Trophoblast cell (in vitro differentiated cells and primary cell): ENCODE results near the gene SYT1.

Experiments
- DNase-seq, 2 donors: peaks; one replicate each; pipeline ENCODE4 v3.0.0-alpha.2; 2016
- H2AFZ ChIP-seq: 2 replicates; pipeline ENCODE4 v1.6.1; 2013; ENCODE audit warnings: low read length, moderate library complexity, mild to moderate bottlenecking; ENCODE audit not compliant: insufficient read depth, poor library complexity
- H2AK5ac ChIP-seq: 2 replicates; pipeline ENCODE4 v1.6.1; 2013; ENCODE audit warnings: mild to moderate bottlenecking, low read length
- H2BK120ac ChIP-seq: 2 replicates; pipeline ENCODE4 v1.6.1; 2013; ENCODE audit warnings: low read length, mild to moderate bottlenecking, moderate library complexity; ENCODE audit not compliant: insufficient read depth, poor library complexity
- H2BK12ac ChIP-seq: 2 replicates; pipeline ENCODE4 v1.6.1; 2013; ENCODE audit warnings: mild to moderate bottlenecking, low read length, moderate library complexity
- H2BK5ac ChIP-seq: 2 replicates; pipeline ENCODE4 v1.6.1; 2013; ENCODE audit warnings: low read length, low read depth, moderate library complexity, mild to moderate bottlenecking; ENCODE audit not compliant: poor library complexity
- H3K14ac ChIP-seq: 2 replicates; pipeline ENCODE4 v1.6.1; 2013; ENCODE audit warnings: mild to moderate bottlenecking, low read length
- H3K18ac ChIP-seq: 2 replicates; pipeline ENCODE4 v1.6.1; 2013; ENCODE audit warnings: mild to moderate bottlenecking, low read length
- H3K23ac ChIP-seq: 2 replicates; pipeline ENCODE4 v1.6.1; 2013; ENCODE audit warnings: low read length
- H3K27ac ChIP-seq: 2 replicates; pipeline ENCODE4 v1.5.1; 2013; ENCODE audit warnings: low read depth, mild to moderate bottlenecking, inconsistent platforms, low read length, moderate library complexity
- H3K27me3 ChIP-seq: 2 replicates; pipeline ENCODE4 v1.6.1; 2013; ENCODE audit warnings: inconsistent platforms, mild to moderate bottlenecking, low read length, moderate library complexity; ENCODE audit not compliant: insufficient read depth
- H3K36me3 ChIP-seq, 2 experiments: 1 replicate in 1 of 2; 2 replicates in 1 of 2; pipeline ENCODE4 v1.6.1; 2013; ENCODE audit warnings: low read length in 2 of 2, mild to moderate bottlenecking in 2 of 2, moderate library complexity in 1 of 2; ENCODE audit not compliant: insufficient read depth in 2 of 2, control insufficient read depth in 1 of 2
- H3K4ac ChIP-seq: 2 replicates; pipeline ENCODE4 v1.6.1; 2013; ENCODE audit warnings: low read depth, mild to moderate bottlenecking, low read length, moderate library complexity
- H3K4me1 ChIP-seq, 2 experiments: 1 replicate in 1 of 2; 2 replicates in 1 of 2; pipeline ENCODE4 v1.6.1; 2013; ENCODE audit warnings: low read length in 2 of 2, mild to moderate bottlenecking in 2 of 2, moderate library complexity in 1 of 2; ENCODE audit not compliant: insufficient read depth in 2 of 2, control insufficient read depth in 1 of 2
- H3K4me2 ChIP-seq: 2 replicates; pipeline ENCODE4 v1.6.1; 2013; ENCODE audit warnings: inconsistent platforms, mild to moderate bottlenecking, low read length, moderate library complexity
- H3K4me3 ChIP-seq: 2 replicates; pipeline ENCODE4 v1.5.1; 2013; ENCODE audit warnings: mild to moderate bottlenecking, low read depth, low read length, inconsistent platforms
- H3K79me1 ChIP-seq: one replicate; pipeline ENCODE4 v1.6.1; 2013; ENCODE audit warnings: low read length
- H3K79me2 ChIP-seq: 2 replicates; pipeline ENCODE4 v1.6.1; 2013; ENCODE audit warnings: low read length, mild to moderate bottlenecking; ENCODE audit not compliant: control insufficient read depth, insufficient read depth, poor library complexity
- H3K9ac ChIP-seq: 2 replicates; pipeline ENCODE4 v1.6.1; 2013; ENCODE audit warnings: mild to moderate bottlenecking, low read length
- H3K9me3 ChIP-seq: 2 replicates; pipeline ENCODE4 v1.6.1; 2013; ENCODE audit warnings: low read depth, mild to moderate bottlenecking, control low read depth, inconsistent platforms, low read length; ENCODE audit not compliant: insufficient read depth
- H4K12ac ChIP-seq: 2 replicates; pipeline ENCODE4 v1.6.1; 2013; ENCODE audit warnings: low read depth, mild to moderate bottlenecking, low read length, moderate library complexity
- H4K8ac ChIP-seq: 2 replicates; pipeline ENCODE4 v1.6.1; 2013; ENCODE audit warnings: low read depth, mild to moderate bottlenecking, low read length, moderate library complexity
- H4K91ac ChIP-seq: one replicate; pipeline ENCODE4 v1.6.1; 2013; ENCODE audit warnings: low read depth, mild to moderate bottlenecking, low read length, moderate library complexity
- WGBS: extraction: QIAGEN DNeasy Blood & Tissue Kit; methylation state at CpG from one replicate; pipeline ENCODE4 v1.1.7; 2013; ENCODE audit warnings: missing lambda C conversion rate; ENCODE audit not compliant: insufficient read length, insufficient coverage; ENCODE audit errors: extremely low coverage; 5-methylcytosine and 5-hydroxymethylcytosine counted together

The SYT1 gene

GRCh38 chr12:79247494-79247893, 382.9 kb downstream of the SYT1 start:
- DNase-seq = no peak
- WGBS = no CpG with 5 or more reads among the region's 2 CpGs

GRCh38 chr12:79250186-79250585, 385.6 kb downstream of the SYT1 start:
- H2BK5ac ChIP-seq = no peak overlapping the region
- no peak overlapping the region for H2AK5ac ChIP-seq
- H3K27me3 ChIP-seq = no peaks in the 10 kb centered on the region
- H3K9me3 ChIP-seq = no peaks in the 10 kb centered on the region
- no peak overlapping the region for H3K23ac ChIP-seq
- no peaks in the 10 kb centered on the region for H3K79me1 ChIP-seq
- no peak overlapping the region for H3K27ac ChIP-seq
- no peak overlapping the region for H2AFZ ChIP-seq
- no peaks in the 10 kb centered on the region for H3K36me3 ChIP-seq
- H3K4me2 ChIP-seq = no peak overlapping the region
- H4K91ac ChIP-seq = no peak overlapping the region
- no peak overlapping the region for H4K8ac ChIP-seq
- H3K14ac ChIP-seq = no peak overlapping the region
- no peaks in the 10 kb centered on the region for H3K4me1 ChIP-seq
- H3K4ac ChIP-seq = no peak overlapping the region
- no peak overlapping the region for H2BK120ac ChIP-seq
- H3K4me3 ChIP-seq = no peak overlapping the region
- DNase-seq = no peak
- no CpG with 5 or more reads among the region's 4 CpGs for WGBS
- H3K18ac ChIP-seq = no peak overlapping the region
- H4K12ac ChIP-seq = no peak overlapping the region
- H2BK12ac ChIP-seq = no peak overlapping the region
- no peak overlapping the region for H3K9ac ChIP-seq
- H3K79me2 ChIP-seq = no peaks in the 10 kb centered on the region

More at GRCh38 chr12:79247494-79247893, 382.9 kb downstream of the SYT1 start:
- H3K4me3 ChIP-seq = no peak overlapping the region
- H3K14ac ChIP-seq = no peak overlapping the region
- H3K36me3 ChIP-seq = no peaks in the 10 kb centered on the region
- H3K4ac ChIP-seq = no peak overlapping the region
- H2BK5ac ChIP-seq = no peak overlapping the region
- H2BK120ac ChIP-seq = no peak overlapping the region
- H3K4me1 ChIP-seq = no peaks in the 10 kb centered on the region
- H4K8ac ChIP-seq = no peak overlapping the region
- H3K27ac ChIP-seq = no peak overlapping the region
- no peak overlapping the region for H4K12ac ChIP-seq
- H3K9me3 ChIP-seq = no peaks in the 10 kb centered on the region
- no peak overlapping the region for H3K23ac ChIP-seq
- no peak overlapping the region for H2AFZ ChIP-seq
- H2BK12ac ChIP-seq = no peak overlapping the region
- no peak overlapping the region for H4K91ac ChIP-seq
- H3K27me3 ChIP-seq = no peaks in the 10 kb centered on the region
- H3K79me1 ChIP-seq = no peaks in the 10 kb centered on the region
- H3K79me2 ChIP-seq = no peaks in the 10 kb centered on the region
- H3K4me2 ChIP-seq = no peak overlapping the region
- no peak overlapping the region for H2AK5ac ChIP-seq
- H3K9ac ChIP-seq = no peak overlapping the region
- H3K18ac ChIP-seq = no peak overlapping the region

- no peak overlapping the region for H4K12ac ChIP-seq
- H3K79me2 ChIP-seq = no peaks in the 10 kb centered on the region
- no peak overlapping the region for H3K18ac ChIP-seq
- no peak overlapping the region for H2BK5ac ChIP-seq
- H3K4me2 ChIP-seq = no peak overlapping the region
- no peak overlapping the region for H3K23ac ChIP-seq
- H3K9ac ChIP-seq = no peak overlapping the region
- no peaks in the 10 kb centered on the region for H3K27me3 ChIP-seq
- H4K8ac ChIP-seq = no peak overlapping the region
- no peak overlapping the region for H3K14ac ChIP-seq
- H2BK12ac ChIP-seq = no peak overlapping the region
- no peak overlapping the region for H2AK5ac ChIP-seq
- no peak overlapping the region for H2BK120ac ChIP-seq
- no peaks in the 10 kb centered on the region for H3K4me1 ChIP-seq
- DNase-seq = no peak
- H3K36me3 ChIP-seq = no peaks in the 10 kb centered on the region
- H3K9me3 ChIP-seq = no peaks in the 10 kb centered on the region
- no peak overlapping the region for H2AFZ ChIP-seq
- H3K4ac ChIP-seq = no peak overlapping the region
- H3K4me3 ChIP-seq = no peak overlapping the region
- H3K27ac ChIP-seq = no peak overlapping the region
- no CpG with 5 or more reads among the region's 2 CpGs for WGBS
- no peak overlapping the region for H4K91ac ChIP-seq
- H3K79me1 ChIP-seq = no peaks in the 10 kb centered on the region
Measured at GRCh38 chr12:79250960-79251755, 386.6 kb downstream of the SYT1 start.

- Histone ChIP-seq H4K8ac (no peak overlapping the region), H3K18ac (no peak overlapping the region), H3K79me1 (no peaks in the 10 kb centered on the region), H3K27ac (no peak overlapping the region), H2BK120ac (no peak overlapping the region), H3K4me2 (no peak overlapping the region), H3K36me3 (no peaks in the 10 kb centered on the region), H2BK5ac (no peak overlapping the region), H4K12ac (no peak overlapping the region), H4K91ac (no peak overlapping the region), H3K23ac (no peak overlapping the region), H3K9me3 (no peaks in the 10 kb centered on the region), H2AFZ (no peak overlapping the region), H3K4me3 (no peak overlapping the region), H3K27me3 (no peaks in the 10 kb centered on the region), H3K4ac (no peak overlapping the region), H2BK12ac (no peak overlapping the region), H2AK5ac (no peak overlapping the region), H3K4me1 (no peaks in the 10 kb centered on the region), H3K14ac (no peak overlapping the region), H3K9ac (no peak overlapping the region), H3K79me2 (no peaks in the 10 kb centered on the region)
- peak in 1 of 2 donors; percentile 24 for DNase-seq
- no CpG with 5 or more reads among the region's 4 CpGs for WGBS
Measured at GRCh38 chr12:79252358-79253075, 387.9 kb downstream of the SYT1 start.
